ENCODE data around the gene NFATC3.

NFATC3 gene

DNA sequence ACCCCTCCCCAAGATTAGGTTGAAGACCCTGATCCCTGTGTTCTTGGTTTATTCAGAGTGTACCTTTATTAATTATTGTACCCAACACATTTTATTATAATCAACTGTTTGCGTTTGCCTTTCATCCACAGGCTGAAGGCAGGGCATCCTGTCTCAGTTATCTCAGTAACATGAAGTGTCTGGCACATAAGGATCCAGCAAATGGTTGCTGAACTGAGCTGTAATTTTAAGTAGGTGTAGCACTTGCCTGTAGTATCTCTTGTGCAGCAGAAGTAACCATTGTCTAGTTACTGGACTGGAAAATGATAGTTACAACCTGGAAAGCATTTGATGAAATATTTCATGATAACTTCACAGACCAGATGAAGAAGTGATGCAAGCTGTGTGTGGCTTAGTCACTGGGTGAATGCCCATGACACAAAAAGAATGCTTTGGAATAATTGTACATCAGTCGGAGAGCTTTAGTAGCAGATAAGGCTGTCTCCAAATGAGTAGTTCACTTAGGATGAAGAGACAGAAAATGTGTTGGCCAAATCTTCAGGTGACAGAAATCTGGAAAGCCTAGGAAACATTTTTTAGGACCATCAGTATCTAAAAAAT is 94.1 kb downstream of the NFATC3 start:
- TF ChIP-seq, protein P1, sequence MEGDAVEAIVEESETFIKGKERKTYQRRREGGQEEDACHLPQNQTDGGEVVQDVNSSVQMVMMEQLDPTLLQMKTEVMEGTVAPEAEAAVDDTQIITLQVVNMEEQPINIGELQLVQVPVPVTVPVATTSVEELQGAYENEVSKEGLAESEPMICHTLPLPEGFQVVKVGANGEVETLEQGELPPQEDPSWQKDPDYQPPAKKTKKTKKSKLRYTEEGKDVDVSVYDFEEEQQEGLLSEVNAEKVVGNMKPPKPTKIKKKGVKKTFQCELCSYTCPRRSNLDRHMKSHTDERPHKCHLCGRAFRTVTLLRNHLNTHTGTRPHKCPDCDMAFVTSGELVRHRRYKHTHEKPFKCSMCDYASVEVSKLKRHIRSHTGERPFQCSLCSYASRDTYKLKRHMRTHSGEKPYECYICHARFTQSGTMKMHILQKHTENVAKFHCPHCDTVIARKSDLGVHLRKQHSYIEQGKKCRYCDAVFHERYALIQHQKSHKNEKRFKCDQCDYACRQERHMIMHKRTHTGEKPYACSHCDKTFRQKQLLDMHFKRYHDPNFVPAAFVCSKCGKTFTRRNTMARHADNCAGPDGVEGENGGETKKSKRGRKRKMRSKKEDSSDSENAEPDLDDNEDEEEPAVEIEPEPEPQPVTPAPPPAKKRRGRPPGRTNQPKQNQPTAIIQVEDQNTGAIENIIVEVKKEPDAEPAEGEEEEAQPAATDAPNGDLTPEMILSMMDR (IDR thresholded peaks at IDR 0.05; ENCODE audit: insufficient read depth, low read depth, low read length, missing control alignments): no peak
- no peak for DNase-seq (ENCODE audit: low read depth)
- no peak overlapping the region for H3K4me3 ChIP-seq (ENCODE audit: low read length)

- DNase-seq (ENCODE audit: low read depth): no peak
- no peak overlapping the region for H3K4me3 ChIP-seq (ENCODE audit: low read length)
- TF ChIP-seq, protein P1 (IDR thresholded peaks at IDR 0.05; ENCODE audit: insufficient read depth, low read depth, low read length, missing control alignments): no peak
These were observed 94.7 kb downstream of the NFATC3 start for GRCh38 chr16:68179855-68180254.

DNA sequence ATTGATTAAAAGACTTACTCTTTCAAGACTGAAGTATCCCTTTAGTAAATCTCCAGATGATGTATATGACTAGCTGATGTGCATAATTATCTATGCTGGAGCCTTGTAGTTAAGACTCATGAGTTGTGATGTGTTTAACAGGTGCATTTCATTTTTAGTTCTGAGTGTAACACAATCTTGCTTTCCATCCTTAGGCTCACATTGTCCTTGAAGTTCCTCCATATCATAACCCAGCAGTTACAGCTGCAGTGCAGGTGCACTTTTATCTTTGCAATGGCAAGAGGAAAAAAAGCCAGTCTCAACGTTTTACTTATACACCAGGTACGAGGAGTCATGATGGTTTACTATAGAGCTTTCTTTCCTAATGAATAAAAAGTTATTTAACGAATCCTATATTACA is 97.9 kb downstream of the NFATC3 start:
- TF ChIP-seq, protein P1 (IDR thresholded peaks at IDR 0.05; ENCODE audit: insufficient read depth, low read depth, low read length, missing control alignments): no peak
- no peak overlapping the region for H3K4me3 ChIP-seq (ENCODE audit: low read length)
- DNase-seq (ENCODE audit: low read depth): no peak

DNA sequence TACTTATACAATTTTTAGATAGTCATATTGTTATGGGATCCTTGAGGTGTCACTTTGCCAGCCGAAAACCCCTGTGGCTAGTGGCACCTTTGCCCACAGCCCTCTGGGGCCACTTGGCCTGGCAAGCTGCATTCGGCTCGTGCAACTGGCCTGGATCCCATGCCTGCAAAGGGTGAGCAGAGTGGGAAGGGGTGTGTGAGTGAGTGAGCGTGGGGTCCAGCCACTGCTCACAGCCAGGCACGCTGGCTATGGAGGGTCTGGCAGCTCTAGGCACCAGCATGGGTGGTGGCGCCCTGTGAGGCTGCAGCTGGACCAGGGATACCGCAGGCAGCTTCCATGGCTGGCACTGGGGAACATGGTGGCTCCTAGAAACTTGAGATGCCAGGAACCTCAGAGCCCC is 101.7 kb downstream of the NFATC3 start:
- no peak overlapping the region for H3K4me3 ChIP-seq (ENCODE audit: low read length)
- DNase-seq (ENCODE audit: low read depth): no peak
- TF ChIP-seq, protein P1 (IDR thresholded peaks at IDR 0.05; ENCODE audit: insufficient read depth, low read depth, low read length, missing control alignments): no peak

DNA sequence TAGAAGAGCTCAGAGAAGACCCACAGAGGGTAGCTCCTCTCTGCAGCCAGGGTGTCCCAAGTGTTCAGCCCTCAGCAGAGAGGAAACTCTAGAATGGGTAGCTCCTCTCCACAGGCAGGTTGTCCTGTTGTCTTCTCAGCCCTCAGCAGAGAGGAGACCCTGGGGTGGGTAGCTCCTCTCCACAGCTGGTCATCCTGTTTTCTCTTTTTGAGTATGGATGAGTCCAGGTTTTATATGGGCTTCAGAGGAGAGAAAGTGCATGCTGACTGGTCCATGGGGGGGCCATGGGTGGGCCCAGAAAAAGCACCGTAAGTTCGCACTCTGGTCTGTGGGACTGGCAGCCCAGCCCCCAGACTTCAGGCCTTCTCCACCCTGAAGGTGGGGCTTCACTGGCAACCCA is 102.3 kb downstream of the NFATC3 start:
- no peak for DNase-seq (ENCODE audit: low read depth)
- H3K4me3 ChIP-seq (ENCODE audit: low read length): no peak overlapping the region
- TF ChIP-seq, protein P1 (IDR thresholded peaks at IDR 0.05; ENCODE audit: insufficient read depth, low read depth, low read length, missing control alignments): no peak

DNA sequence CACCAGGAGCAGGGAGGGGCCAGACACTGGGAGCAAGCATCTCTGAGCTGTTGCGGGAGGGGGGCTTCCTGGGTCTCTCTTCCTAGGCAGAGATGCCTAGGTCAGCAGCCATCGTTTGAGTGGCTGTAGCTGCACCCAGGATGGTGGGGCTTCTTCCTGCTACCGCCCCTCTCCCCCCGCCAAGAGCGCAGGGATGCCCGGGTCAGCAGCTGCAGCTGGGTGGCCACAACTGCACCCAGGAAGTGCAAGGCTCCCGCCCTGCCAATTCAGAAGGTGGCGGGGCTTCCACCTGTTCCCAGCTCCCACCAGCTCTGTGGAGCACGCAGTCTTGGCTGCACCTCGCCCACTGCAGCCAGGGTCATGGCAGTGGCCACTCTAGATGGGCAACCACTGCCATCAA is 103.0 kb downstream of the NFATC3 start:
- DNase-seq (ENCODE audit: low read depth): no peak
- no peak overlapping the region for H3K4me3 ChIP-seq (ENCODE audit: low read length)
- TF ChIP-seq, protein P1 (IDR thresholded peaks at IDR 0.05; ENCODE audit: insufficient read depth, low read depth, low read length, missing control alignments): no peak

DNA sequence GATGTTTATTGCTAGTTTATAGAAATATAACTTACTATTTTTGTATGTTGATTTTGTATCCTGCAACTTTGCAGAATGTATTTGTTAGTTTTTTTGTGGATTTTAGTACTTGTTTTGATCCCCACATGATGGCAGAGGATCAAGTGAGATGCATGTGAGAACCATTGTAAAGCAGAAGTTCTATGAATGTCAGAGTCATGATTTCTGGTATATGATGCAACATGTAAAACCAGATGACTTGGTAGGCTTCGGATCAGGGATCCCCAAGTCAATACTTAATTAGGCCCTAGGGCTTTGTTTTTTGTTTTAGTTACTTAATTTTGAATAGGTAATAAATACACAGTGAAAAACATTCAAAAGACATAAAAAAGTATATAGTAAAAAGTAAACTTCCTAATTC is 104.9 kb downstream of the NFATC3 start:
- no peak for DNase-seq (ENCODE audit: low read depth)
- TF ChIP-seq, protein P1 (IDR thresholded peaks at IDR 0.05; ENCODE audit: insufficient read depth, low read depth, low read length, missing control alignments): no peak
- no peak overlapping the region for H3K4me3 ChIP-seq (ENCODE audit: low read length)

Measured in epithelial cell of esophagus (primary cell).